AG09319 (cell line): ENCODE results near the gene SMPX.

Experiments
- DNase-seq: peaks from one replicate; pipeline ENCODE4 v3.0.0-alpha.2; 2010; ENCODE audit warnings: low read depth; ENCODE audit errors: extremely low read depth
- TF ChIP-seq, protein P1 (sequence below): IDR thresholded peaks from 2 replicates; pipeline ENCODE4 v1.5.1; 2011; ENCODE audit warnings: low read depth, mild to moderate bottlenecking, inconsistent platforms, low read length, moderate library complexity

Gene SMPX

DNA sequence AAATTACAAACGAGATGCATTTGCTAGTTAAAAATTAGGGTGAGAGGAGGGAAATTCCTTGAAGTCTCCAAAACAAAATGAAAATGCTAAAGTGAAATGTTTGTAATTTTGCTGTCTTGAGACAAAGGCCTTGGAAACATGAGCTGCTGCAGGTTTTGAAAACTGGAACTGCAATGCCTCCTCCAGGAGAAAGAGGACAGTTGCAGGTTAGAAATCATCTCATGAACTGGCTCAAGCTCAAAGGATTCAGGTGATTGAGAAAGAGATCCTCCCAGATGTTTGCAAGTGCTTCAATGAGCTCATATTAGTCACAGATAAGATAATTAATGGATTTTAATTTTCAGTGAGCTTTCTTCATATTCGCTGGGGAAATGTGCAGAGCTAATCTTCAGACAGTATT lies 32.4 kb downstream of the SMPX start:
- no peak for DNase-seq
- TF ChIP-seq, protein P1, sequence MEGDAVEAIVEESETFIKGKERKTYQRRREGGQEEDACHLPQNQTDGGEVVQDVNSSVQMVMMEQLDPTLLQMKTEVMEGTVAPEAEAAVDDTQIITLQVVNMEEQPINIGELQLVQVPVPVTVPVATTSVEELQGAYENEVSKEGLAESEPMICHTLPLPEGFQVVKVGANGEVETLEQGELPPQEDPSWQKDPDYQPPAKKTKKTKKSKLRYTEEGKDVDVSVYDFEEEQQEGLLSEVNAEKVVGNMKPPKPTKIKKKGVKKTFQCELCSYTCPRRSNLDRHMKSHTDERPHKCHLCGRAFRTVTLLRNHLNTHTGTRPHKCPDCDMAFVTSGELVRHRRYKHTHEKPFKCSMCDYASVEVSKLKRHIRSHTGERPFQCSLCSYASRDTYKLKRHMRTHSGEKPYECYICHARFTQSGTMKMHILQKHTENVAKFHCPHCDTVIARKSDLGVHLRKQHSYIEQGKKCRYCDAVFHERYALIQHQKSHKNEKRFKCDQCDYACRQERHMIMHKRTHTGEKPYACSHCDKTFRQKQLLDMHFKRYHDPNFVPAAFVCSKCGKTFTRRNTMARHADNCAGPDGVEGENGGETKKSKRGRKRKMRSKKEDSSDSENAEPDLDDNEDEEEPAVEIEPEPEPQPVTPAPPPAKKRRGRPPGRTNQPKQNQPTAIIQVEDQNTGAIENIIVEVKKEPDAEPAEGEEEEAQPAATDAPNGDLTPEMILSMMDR: peak; percentile 25

GRCh38 chrX:21723814-21724213 lies 34.1 kb downstream of the SMPX start:
- DNase-seq: no peak
- TF ChIP-seq, protein P1: no peak

- no peak for DNase-seq
- TF ChIP-seq, protein P1: no peak
Observed at GRCh38 chrX:21723084-21723483, 34.8 kb downstream of the SMPX start.

GRCh38 chrX:21721195-21721594 lies 36.7 kb downstream of the SMPX start:
- TF ChIP-seq, protein P1: no peak
- DNase-seq: no peak

DNA sequence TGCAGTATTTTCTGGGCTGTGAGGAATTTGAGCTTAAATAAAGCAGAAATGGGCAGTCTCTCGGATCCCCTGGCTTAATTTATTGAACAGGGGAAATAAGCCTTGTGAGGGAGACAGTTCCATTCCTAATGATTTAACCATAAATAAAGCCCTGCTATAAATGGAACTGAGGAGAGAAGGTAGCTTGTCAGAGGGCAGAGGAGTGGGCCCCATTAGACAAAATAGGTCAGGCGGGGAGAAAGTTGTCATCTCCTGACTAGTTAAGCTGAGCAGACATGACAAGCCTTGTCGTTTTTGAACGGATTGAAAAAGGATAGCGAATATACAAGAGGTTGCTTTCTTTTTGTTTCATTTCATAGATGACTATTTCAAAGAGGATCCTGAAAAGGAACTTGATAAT lies 39.3 kb downstream of the SMPX start:
- TF ChIP-seq, protein P1: no peak
- no peak for DNase-seq

DNA sequence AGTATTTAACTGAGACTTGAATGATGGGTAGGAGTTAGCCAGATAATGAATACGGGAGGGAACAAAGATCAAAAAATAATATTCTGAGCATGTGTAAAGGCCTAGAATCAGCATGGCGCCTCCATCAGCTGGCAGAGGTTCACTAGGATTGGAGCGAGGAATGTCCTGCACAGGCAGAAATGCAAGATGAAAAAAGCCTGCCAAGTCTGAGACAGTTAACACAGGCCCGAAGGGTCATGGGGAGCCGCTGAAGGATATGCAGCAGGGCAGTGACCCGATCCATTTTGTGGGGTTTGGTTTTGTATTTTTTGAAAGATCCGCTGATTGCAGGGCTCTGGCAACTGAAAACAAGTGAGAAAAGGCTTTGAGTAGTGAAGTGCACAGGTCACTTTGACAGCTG lies 40.1 kb downstream of the SMPX start:
- TF ChIP-seq, protein P1: no peak
- DNase-seq: no peak

- no peak for DNase-seq
- TF ChIP-seq, protein P1: no peak
Observed at GRCh38 chrX:21715825-21716224, 42.1 kb downstream of the SMPX start.
